HG03460 (cell line): Measurements from ENCODE around the gene SH3RF1.
"Not testable (repeated sequence)": the region's sequence is repeated elsewhere in the genome, so short reads cannot be mapped to it uniquely, and the experiment has no call there.

Experiments
- ATAC-seq: cut with Tn5 transposase; IDR thresholded peaks from one replicate; pipeline ENCODE4 v1.9.1; 2021; ENCODE audit not compliant: unreplicated experiment

The SH3RF1 gene

DNA sequence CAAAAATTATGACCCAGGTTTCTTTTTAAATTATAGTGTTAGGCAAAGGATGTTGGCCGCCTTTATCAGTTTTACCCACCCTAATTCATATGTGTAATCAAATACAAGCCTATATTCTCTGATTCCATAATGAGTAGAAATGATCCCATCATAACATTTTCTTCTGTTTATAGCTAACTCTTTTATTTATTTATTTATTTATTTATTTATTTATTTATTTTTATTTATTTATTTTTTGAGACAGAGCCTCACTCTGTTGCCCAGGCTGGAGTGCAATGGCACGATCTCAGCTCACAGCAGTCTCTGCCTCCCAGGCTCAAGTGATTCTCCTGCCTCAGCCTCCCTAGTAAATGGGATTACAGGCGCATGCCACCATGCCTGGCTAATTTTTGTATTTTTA, 7.1 kb upstream of the SH3RF1 start:
- ATAC-seq: not testable (repeated sequence)

DNA sequence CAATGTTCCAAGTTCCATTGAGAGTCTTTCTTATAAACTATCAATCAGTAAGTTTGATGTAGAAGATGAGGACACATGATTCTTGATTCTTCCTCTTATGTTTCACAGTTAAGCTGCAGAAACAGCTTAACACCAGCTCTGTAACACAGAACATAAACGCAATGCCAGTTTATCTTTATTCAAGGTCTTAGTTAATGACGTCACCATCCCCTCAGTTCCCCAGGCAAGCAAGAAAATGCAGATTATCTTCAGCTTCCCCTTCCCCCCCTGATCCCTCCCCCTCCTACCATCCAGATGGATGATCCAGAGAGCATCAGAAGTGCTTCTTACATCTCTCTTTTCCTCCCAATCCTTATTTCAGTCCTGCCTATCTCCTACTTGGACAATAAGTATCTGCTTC, 4.4 kb upstream of the SH3RF1 start:
- ATAC-seq: no peak

DNA sequence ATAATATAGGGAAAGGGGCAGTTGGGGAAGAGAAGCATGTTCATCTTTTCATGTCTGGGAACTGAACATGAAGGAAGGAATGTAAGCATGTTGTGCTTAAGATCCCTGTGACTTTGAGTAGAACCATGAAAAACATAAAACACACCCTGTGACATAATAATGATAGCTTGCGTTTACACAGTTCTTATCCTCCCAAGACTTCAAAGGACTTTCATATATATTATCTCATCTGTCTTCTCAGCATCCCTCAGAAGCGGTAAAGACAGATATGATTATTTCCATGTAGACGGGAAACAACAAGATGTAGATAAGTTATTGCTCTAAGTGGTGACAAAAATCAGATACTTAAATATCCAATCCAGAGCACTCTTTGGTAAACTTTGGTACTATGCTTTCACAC, 3.3 kb upstream of the SH3RF1 start:
- ATAC-seq: no peak

DNA sequence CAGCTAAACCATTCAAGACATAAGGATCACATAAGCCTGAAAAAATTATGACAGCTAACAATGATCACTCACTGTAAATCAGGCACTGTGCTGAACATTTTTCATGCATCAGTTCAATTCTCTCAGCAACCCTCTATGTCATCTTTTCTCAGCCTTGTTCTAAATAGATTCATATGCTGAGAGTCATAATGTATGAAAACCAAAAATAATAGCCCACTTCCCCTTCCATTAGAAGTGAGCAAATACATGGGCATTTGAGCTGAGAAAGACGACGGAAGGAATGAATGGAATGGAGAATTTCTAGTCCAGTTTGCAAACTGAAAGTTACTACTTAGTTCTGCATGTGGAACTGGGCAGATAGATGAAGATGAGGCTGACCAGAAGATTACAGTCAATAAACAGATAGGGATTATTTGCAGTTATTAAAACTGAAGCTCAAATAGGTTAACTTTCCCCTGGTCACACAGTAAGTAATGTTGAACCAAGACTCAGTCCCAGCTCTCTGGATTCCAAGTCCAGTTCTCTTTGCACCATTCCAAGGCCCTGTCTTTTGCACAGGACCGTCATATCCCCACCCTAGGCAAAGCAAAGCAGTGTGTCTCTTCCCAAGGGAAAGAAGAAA, 1.6 kb upstream of the SH3RF1 start:
- ATAC-seq: no peak

DNA sequence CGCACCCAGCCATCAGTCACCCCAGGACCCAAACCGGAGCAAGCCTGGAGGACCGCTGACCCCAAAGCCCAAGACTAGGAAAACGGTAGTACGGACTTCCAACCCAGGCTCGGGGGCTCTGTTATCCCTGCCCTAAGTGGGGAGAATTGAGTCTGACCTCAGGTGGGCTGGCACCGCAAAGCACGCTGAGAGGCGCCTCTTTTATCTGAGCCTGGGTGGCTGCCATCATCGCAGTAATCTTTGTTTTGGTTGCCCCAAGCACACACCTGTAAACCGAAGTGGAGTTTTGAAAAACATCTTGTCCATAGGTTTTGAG, 894 bp upstream of the SH3RF1 start:
- no peak for ATAC-seq

DNA sequence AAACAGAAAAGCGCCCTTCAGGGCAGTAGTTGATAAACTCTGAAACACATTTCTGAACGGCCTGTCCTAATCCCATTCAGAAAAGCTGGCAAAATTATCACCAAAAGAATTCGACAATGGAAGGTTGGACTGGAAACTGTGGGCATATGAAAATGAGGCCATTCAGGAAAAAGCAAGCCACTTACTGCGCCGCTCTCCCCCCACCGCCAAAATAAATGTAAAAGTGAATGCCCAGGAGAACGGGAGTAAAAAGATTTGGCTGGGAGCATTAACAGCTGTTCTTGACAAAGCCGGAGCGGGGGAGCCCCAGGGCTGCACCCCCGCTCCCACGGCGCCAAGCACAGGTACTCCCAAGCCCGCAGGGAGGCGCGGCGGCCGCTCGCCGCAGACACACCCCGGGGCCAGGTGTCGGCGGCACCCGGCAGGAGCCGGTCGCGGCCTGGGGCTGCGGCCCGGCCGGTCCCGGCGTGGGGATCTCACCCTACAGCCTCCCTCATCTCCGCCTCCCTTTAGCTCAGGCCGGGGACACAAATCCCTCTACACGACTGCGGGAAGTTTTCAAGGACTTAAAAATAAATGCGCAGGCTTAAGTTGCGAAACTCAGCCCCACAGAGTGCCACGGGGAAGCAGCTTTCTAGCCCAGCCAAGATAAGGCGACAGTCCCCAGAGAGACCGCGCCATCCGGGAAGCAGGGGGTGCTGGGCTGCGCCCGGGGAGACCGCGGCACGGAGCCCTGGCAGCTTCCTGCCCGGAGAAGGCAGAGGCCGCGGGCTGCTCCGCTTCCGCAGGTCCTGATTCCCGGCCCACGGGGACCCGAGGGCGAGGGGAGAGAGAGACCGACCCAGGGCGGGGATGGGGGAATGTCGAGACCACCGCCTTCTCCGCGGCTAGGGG, 593 bp downstream of the SH3RF1 start:
- peak; percentile 49 for ATAC-seq

DNA sequence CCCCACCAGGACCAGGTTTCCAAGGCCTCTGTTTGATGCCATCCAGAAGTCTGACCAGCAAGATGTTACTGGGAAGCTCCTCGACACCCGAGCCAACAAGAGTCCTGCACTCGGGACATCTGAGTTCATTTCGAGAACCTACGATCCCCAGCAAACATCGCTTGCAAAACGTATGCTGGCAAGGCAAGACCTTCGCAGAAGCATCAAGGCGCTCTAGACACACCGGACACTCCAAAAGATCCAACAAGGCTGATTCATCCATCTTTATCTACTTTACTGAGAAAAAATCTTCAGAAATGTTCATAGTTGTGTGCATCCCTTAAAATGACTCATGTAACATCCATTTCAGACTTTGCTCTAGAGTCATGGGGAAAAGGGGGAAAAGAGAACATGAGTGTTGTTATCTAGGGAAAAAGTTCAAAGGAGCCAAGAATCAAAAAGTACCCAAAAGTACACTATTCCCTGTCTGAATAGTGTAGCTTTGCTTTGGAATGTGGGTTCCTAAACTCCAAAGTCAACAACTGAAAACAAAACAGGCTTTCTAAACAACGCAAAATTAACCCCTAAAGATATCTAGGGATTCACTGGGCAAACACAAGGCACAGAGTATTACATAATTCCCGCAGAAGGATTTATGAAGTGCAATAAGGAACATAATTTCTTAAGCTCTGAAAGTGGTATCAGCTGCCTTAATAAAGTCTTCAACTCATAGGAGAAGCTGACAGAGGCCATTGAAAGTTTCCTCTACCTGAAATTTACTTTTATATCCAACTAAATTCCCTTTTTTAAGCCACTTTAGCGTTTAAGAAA, 1.6 kb downstream of the SH3RF1 start:
- no peak for ATAC-seq

DNA sequence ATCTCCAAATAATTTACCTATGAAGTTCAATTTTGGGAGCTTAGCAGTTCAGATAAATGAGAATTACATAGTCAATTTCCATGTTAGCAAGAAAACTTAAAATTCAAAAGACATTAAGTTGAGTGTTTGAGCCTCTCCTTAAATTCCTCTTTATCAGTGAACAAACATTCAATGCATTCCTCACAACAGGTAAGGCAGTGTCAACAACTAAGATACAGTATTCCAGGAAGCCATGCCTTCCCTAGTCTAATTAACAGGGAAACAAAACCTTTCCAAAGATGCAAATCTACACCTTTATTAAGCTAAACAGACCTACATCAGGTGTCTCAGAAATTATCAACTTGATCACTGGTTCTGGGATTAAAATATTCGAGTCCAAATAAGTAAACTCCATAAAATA, 3.7 kb downstream of the SH3RF1 start:
- ATAC-seq: no peak

DNA sequence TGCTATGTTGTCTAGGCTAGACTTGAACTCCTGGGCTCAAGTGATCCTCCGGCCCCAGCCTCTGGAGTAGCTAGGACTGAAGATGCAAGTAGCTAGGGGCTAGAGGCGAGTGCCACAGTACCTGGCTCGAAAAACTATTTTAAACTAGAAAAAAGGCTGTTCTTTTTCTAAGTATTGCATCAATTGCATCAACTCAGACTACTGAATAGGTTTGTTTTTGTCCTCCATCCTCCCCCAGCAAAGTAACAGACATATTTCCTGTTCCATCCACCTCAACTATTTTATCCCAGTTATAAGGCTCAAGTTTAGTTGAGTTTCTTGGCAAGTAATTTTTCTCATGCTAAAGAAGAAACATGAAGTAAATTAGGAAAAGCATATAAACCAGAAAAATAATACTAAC, 4.1 kb downstream of the SH3RF1 start:
- ATAC-seq: no peak

DNA sequence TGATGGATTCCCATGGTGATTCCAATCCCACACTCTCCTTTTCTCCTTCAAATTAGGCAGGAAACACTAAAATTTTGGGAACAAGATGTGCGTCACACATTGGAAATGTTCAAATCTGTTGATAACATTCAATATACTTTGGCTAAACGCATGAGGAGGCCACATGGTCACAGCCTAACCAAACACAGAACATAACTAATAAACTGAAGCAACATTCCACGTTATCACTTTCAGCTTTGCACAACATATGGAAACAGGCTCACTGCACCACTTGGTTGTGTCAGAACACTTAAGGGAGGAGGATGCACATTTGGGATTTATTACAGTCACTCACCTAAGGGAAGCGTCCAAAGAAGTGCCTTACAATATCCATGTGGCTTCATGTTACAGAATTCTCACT, 4.7 kb downstream of the SH3RF1 start:
- no peak for ATAC-seq

DNA sequence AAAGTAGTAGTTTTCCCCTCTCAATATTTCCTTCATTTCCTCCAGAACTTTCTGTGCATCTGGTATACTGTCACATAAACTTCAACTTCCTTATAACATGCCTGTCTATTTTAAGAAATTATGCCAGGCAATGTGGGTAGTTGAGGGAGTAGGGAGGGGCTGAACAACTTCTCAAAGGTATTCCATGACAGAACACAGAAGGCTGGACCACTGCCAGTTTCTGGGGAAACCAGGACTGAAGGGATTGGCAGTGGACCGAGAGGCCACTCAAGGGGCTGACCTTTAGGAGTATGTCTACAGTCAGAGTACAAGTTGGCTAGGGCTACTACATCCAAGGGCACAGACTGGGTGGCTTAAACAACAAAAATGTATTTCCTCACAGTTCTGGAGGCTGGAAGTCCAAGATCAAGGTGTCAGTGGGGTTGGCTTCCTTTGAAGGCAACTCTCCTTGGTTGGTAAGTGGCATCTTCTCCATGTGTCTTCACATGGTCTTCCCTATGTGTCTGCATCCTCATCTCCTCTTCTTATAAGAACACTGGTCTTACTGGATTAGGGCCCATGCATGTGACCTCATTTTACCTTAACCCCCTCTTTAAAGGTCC, 6.9 kb downstream of the SH3RF1 start:
- no peak for ATAC-seq

DNA sequence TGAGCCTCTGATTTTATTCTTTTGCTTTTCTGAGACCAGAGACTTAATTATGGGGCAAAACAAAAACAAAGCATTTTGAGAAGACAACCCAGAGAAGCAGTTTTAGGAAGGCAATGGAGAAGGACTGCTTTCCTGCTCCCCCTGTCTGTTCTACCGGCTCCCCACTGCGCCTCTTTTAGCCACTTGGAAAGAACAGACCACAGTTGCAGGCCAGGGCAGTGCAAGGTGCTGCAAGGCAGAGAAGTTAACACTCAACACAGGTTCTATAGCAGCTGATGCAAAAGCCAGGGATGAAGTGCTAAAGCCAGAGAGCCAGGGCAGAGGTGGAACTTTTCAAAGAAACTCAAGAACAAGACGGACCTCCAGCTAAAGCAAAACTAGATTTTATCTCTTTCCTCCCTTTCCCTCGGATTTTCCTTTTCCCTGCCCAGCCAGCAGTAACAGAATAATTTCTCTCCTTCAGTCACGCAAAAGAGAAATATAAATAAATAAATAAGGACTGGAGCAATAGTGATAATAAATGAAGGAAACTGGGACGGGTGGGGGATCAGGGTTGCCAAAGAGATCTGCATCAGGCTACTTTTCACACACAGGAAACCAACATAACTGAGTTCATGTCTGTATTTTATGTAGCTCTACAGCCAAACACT, 10.4 kb downstream of the SH3RF1 start:
- no peak for ATAC-seq

DNA sequence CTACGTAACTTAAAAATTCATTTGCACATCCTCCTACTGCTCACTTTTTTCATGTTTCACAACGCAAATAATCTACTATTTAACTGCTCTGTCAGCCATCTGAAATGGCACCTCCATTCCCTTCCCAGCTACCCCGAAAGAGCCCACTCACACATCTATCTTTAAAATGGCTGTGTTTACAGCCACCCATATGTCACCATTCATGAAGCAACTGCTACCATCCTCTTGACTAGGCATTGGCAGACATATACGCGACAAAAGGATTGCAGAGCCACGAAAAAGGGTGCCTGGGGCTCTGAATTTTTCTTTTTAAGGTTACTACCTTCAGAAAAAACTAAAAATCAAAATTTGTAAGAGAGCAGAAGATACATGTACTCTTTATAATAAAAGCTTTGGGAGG, 11.5 kb downstream of the SH3RF1 start:
- no peak for ATAC-seq

DNA sequence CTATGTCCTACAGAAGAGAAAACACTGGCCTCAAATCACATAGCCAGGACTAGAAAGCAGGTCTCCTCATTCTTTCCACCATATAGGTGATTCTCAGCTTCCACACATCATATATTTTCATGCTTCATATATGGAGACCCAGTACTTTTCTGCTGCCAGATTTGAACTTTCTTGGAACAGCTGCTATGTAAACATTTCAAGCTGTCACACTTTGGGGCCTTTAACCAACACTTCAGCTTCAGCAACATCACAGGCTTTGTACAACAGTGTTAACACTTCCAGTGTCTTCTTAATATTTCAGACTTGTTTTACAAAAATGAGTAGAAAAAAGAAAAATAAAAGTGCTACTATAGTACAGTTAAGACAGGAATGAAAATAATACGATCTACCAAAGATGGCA, 12.6 kb downstream of the SH3RF1 start:
- no peak for ATAC-seq

DNA sequence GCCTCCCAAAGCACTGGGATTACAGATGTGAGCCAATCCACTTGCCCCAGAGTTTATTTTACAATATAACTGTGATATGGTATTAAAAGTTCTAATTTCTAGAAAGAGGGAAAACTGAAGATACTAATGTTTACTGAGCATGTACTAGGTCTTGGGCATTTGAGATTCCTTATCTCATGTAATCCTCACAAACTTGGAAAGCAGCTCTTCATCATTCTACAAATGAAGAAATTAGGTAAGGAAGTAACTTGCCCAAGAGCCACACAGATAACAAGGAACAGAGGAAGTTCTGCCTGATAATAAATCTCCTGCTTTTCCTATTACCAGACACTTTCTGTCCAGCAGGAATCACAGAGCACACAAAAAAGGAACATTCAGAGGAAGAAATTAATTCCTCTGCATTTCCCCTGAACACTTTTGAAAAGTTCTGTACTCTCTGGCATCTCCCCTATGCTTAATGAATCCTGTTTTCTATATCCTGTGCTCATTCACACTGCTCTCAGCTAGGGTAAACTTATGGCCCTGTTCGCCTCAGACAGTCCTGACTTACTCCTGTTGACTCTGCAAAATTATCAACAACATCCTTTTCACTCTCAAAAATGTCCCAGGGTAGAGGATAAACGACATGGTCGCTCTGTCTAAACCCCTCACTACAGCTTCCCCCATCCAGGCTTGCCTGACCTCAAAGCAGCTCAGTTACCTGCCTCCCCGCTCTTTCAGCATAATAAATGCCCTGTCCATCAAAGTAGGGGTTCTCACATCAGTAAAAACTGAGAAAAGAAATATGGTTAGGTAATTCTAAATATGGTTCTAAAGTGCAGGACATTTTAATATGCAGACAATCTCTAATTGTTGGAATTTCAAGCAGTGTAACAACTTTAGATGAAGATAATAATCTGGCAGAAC, 13.6 kb downstream of the SH3RF1 start:
- no peak for ATAC-seq

DNA sequence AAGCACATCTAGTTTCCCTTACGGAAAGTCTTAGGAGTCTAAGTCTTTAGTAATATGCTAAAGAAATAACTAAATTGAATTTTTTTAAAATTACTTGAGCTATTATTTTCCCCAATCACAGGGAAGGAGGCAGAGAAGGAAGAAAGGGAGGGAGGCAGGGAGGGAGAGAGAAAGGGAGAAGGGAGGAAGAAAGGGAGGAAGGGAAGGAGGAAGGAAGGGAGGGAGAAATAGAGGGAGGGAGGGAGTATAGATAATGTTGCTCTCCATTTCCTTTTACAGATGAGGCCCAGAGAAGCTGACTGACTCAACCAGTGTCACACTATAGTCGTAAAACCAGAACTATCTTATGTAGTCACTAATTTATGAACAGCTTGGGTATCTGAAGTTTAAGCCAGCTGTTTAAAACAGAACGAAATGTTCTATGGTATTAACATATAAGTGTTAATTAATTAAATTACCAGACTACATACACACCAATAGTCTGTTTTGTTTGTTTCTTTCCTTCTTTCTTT, 14.6 kb downstream of the SH3RF1 start:
- no peak for ATAC-seq

DNA sequence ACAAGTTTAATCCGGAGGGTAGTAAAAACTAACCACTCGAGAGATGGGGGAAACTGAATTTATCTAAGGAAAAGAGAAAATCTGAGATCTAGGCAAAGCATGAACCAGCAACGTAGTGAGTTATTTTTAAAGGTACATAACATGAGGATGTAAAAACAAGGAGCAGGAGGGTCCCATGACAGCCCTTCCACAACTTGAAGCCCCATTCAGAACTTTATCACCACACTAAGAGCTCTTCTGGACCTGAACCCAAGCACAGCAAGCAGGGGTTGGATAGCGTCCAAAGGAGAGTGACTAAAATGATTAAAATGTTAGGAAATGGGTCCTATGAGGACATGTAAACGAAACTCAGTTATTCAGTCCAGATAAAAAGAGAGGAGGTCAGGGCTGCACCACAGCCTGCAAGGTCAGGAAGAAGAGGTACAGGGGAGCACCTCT, 16.2 kb downstream of the SH3RF1 start:
- ATAC-seq: no peak

DNA sequence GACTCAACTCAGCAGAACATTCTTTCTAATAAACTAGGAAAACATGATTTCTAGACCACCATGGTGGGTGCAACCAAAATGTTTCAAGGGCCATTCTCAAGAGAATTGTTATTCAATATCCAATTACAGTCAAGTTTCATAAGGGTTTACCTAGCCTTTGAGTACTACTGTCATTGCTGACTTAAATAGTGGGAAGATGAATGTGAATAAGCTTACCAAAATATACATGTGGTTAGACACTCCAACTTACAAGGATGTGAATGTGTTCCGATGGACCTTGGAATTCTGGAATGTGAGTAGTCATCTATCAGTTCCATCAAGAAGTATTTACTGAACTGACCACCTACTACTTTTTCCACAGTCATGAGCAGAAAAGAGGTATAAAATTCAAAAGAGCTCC, 16.9 kb downstream of the SH3RF1 start:
- no peak for ATAC-seq

DNA sequence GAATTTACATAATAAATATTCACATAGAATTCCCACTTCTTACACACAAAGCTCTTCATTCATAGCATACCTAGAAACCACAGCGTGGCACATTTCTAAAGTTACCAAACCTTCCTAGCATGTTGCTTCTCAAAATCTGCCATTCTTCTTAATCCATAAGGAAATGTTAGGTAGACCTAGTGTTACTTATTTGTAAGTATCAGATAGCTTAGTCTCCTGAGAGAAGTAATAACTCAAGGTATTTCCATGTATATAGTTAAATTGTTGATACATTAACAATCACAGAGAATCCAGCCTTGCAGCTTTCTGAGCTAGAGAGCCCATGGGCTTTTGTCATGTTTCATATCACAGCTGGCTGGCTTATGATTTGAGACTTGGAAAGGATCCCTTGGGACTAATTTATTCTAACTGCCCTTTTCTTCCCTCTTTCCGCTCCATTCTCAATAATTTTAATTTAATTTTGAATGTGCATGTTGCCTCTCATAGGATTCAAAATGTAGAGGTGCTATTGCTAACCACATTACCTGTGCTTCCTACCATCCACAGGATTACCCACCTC, 17.6 kb downstream of the SH3RF1 start:
- no peak for ATAC-seq
